ENCODE measurements around the gene HACD2. TPM values are rescaled to one million over a fixed set of nuclear protein-coding genes. Genes with fewer than 3 reads are reported as not detected.
A peak's percentile ranks its signal among the peaks of the same experiment; 100 is the strongest.

HACD2 gene
- total RNA-seq, 1 donor from 2014 or later = 35.9 TPM

DNA sequence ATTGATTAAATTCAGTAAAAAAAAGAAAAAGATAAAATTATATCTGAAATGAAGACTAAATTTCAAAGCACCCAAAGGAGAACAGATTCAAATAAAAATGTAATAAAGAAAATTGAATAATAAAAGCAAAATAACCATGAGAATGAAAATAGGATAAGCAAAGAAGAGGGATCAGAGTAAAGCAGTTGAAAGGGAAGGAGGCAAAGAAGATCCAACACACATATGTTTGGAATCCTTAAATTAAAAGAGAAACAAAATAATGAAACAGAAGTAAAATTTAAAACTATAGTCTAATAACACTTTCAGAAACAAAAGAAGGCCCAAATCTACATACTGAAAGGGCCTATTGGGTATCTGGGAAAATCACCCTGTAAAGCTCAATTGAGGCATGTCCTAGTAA is 32.1 kb downstream of the HACD2 start:
- Histone ChIP-seq H3K9ac (no peak overlapping the region), H3K4me3 (no peak overlapping the region), H3K4me2 (no peak overlapping the region), H3K36me3 (peaks cover 6% of the 10 kb centered on the region), H3K4me1 (no peaks in the 10 kb centered on the region), H2AFZ (replicated peaks) (no peak overlapping the region), H3K27me3 (no peaks in the 10 kb centered on the region), H3K27ac (no peak overlapping the region), H4K20me1 (ENCODE audit: low read depth) (no peaks in the 10 kb centered on the region), H3K9me3 (ENCODE audit: low read depth) (no peaks in the 10 kb centered on the region), H3K79me2 (ENCODE audit: low read depth) (peaks cover 11% of the 10 kb centered on the region), H3F3A (ENCODE audit: low read depth) (peaks cover 4% of the 10 kb centered on the region)
- Mint-ChIP-seq H3K4me3 (no peak overlapping the region), H3K27ac (no peak overlapping the region), H3K9me3 (peaks cover 34% of the 10 kb centered on the region), H3K4me1 (no peaks in the 10 kb centered on the region), H3K27me3 (ENCODE audit: insufficient read depth, low read depth) (no peaks in the 10 kb centered on the region), H3K36me3 (peaks cover 38% of the 10 kb centered on the region)
- TF ChIP-seq EZH2phosphoT487 (IDR thresholded peaks at IDR 0.05) = no peak
- no peak for TF ChIP-seq CTCF (IDR thresholded peaks at IDR 0.05)
- no peak for TF ChIP-seq EZH2 (IDR thresholded peaks at IDR 0.05)
- no peak for DNase-seq (ENCODE audit: low spot score)

DNA sequence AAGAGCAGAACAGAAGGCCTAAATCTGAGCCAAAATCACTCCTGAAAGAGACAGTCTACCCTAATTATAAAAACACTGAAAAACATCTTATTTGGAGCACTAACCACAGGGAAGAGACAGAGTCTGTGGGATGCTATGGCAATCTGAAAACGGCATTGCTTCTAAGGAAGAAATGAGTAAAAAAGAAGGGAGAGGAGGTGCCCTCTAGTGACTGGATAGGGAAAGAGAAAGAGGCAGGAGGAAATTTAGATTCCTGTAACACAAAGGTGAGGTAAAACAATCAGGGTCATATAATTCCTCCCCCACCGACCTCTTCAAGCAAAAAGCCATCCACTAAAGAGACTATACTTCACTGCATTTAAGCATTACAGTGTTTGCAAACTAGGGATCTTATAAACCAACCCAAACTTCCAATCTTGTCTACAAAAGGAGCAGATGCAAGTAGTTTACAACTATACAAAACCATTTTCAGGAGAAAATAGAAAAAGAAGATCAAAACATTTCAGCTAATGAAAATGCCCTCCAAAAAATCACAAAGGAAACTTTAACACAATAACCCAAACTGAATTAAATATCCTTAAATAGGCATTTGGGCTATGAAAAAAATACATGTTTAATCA is 32.6 kb downstream of the HACD2 start:
- H3K27ac ChIP-seq = no peak overlapping the region
- no peak overlapping the region for H2AFZ ChIP-seq (replicated peaks)
- Mint-ChIP-seq H3K36me3 (peaks cover 38% of the 10 kb centered on the region), H3K9me3 (peaks cover 34% of the 10 kb centered on the region), H3K4me3 (no peak overlapping the region), H3K4me1 (no peaks in the 10 kb centered on the region), H3K27me3 (ENCODE audit: insufficient read depth, low read depth) (no peaks in the 10 kb centered on the region), H3K27ac (no peak overlapping the region)
- H3K36me3 ChIP-seq = peaks cover 6% of the 10 kb centered on the region
- no peak overlapping the region for H3K4me3 ChIP-seq
- H4K20me1 ChIP-seq (ENCODE audit: low read depth) = no peaks in the 10 kb centered on the region
- H3K4me1 ChIP-seq = no peaks in the 10 kb centered on the region
- no peaks in the 10 kb centered on the region for H3K27me3 ChIP-seq
- no peak overlapping the region for H3K4me2 ChIP-seq
- no peak overlapping the region for H3K9ac ChIP-seq
- peaks cover 4% of the 10 kb centered on the region for H3F3A ChIP-seq (ENCODE audit: low read depth)
- peaks cover 11% of the 10 kb centered on the region for H3K79me2 ChIP-seq (ENCODE audit: low read depth)
- H3K9me3 ChIP-seq (ENCODE audit: low read depth) = no peaks in the 10 kb centered on the region
- DNase-seq (ENCODE audit: low spot score) = peak; percentile 22
- no peak for TF ChIP-seq EZH2phosphoT487 (IDR thresholded peaks at IDR 0.05)
- no peak for TF ChIP-seq EZH2 (IDR thresholded peaks at IDR 0.05)
- TF ChIP-seq CTCF (IDR thresholded peaks at IDR 0.05) = peak; percentile 64

DNA sequence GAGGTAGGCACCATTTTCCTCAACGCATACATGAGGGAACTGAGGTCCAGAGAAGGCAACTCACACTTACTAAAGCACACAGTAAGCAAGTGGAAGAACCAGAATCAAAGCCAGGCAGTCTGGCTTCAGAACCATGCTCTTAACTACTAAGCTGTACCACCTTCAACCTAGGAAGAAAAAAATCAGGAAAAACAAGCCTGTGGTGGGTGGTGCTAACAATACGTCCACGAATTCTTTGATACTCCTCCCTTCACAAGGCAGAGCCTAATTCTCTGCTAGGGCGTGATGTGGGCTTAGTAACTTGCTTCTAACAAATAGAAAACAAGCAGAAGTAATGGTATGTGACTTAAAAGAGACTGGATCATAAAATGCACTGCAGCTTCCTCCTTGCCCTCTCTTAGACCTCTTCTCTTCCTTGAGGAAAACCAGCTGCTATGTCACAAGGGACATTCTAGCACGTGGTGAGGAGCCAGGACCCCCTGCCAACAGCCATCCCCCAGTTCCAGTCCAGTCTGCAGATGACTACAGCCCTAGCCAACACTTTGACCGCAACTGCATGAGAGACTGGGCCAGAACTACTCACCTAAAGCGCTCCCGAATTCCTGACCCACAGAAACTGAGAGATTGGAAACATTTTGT is 36.9 kb downstream of the HACD2 start:
- Mint-ChIP-seq H3K4me1 (no peaks in the 10 kb centered on the region), H3K27ac (peak overlapping the region; percentile 20)
- H3K79me2 ChIP-seq (ENCODE audit: low read depth) = peaks cover 3% of the 10 kb centered on the region

More for the DNA sequence above, 36.9 kb downstream of the HACD2 start:
- no peaks in the 10 kb centered on the region for H3K27me3 ChIP-seq
- H2AFZ ChIP-seq (replicated peaks) = no peak overlapping the region
- no peaks in the 10 kb centered on the region for H3K36me3 ChIP-seq
- no peaks in the 10 kb centered on the region for H4K20me1 ChIP-seq (ENCODE audit: low read depth)
- H3K27me3 Mint-ChIP-seq (ENCODE audit: insufficient read depth, low read depth) = no peaks in the 10 kb centered on the region
- peaks cover 14% of the 10 kb centered on the region for H3K36me3 Mint-ChIP-seq
- no peak overlapping the region for H3K9ac ChIP-seq
- no peak for DNase-seq (ENCODE audit: low spot score)
- peaks cover 4% of the 10 kb centered on the region for H3F3A ChIP-seq (ENCODE audit: low read depth)
- H3K27ac ChIP-seq = no peak overlapping the region
- H3K4me1 ChIP-seq = no peaks in the 10 kb centered on the region
- H3K4me2 ChIP-seq = no peak overlapping the region
- peaks cover 8% of the 10 kb centered on the region for H3K9me3 Mint-ChIP-seq
- H3K9me3 ChIP-seq (ENCODE audit: low read depth) = no peaks in the 10 kb centered on the region
- TF ChIP-seq EZH2phosphoT487 (IDR thresholded peaks at IDR 0.05) = no peak
- TF ChIP-seq CTCF (IDR thresholded peaks at IDR 0.05) = no peak
- no peak for TF ChIP-seq EZH2 (IDR thresholded peaks at IDR 0.05)
- no peak overlapping the region for H3K4me3 ChIP-seq
- no peak overlapping the region for H3K4me3 Mint-ChIP-seq
